Brain microvascular endothelial cell (primary cell): ENCODE measurements around the gene DUOX2.

Source experiments
- DNase-seq: peaks from one replicate; pipeline ENCODE4 v3.0.0-alpha.2; 2020
- H3K27ac ChIP-seq: fragments of 250-450 bp; sonication (Bioruptor Pico); 2 replicates; pipeline ENCODE4 v1.5.1; 2020; ENCODE audit warnings: mild to moderate bottlenecking, moderate library complexity
- H3K27me3 ChIP-seq: fragments of 250-450 bp; sonication (Bioruptor Pico); replicated peaks from 2 replicates; pipeline ENCODE4 v1.5.1; 2020; ENCODE audit warnings: mild to moderate bottlenecking
- H3K36me3 ChIP-seq: fragments of 250-450 bp; sonication (Bioruptor Pico); replicated peaks from 2 replicates; pipeline ENCODE4 v1.5.1; 2020; ENCODE audit warnings: mild to moderate bottlenecking
- H3K4me3 ChIP-seq: 2 replicates; pipeline ENCODE4 v1.5.1; 2011; ENCODE audit warnings: low read depth, mild to moderate bottlenecking, control low read depth, low read length, moderate library complexity
- CTCF ChIP-seq: IDR thresholded peaks from 2 replicates; pipeline ENCODE4 v1.5.1; 2011; ENCODE audit warnings: low read depth, mild to moderate bottlenecking, moderate library complexity, low read length, control low read depth, inconsistent platforms; ENCODE audit errors: missing control alignments
- in situ Hi-C: cut with HindIII; loops from 2 replicates; pipeline ENCODE4 v1.10.0; 2017; ENCODE audit warnings: low sequenced_read_pairs, low pct_ligation_motif_present

DUOX2 gene

GRCh38 chr15:45129651-45130129 lies 15.7 kb upstream of the DUOX2 start, which contains the start of the genes DUOX1 and DUOXA1:
Gene DUOX1, plus strand, starts transcription at chr15:45129994. Its CDS starts 1,973 bp downstream, at chr15:45131967.
Gene DUOXA1, minus strand, starts transcription at chr15:45129879. Its CDS starts 6,865 bp downstream, at chr15:45123014.
- Histone ChIP-seq H3K4me3 (no peak within 1 kb of the TSS), H3K36me3 (no peaks in the 10 kb centered on the region), H3K27ac (no peak within 1 kb of the TSS), H3K27me3 (peaks cover 53% of the 10 kb centered on the region)
- DNase-seq, result no peak
- in situ Hi-C loops, result no loop called here
- no peak for TF ChIP-seq CTCF

- Histone ChIP-seq H3K4me3 (no peak overlapping the region), H3K27ac (no peak overlapping the region), H3K27me3 (peaks cover 47% of the 10 kb centered on the region), H3K36me3 (no peaks in the 10 kb centered on the region)
- DNase-seq, result no peak
- in situ Hi-C loops, result no loop called here
- TF ChIP-seq CTCF, result no peak
These were observed 15.1 kb upstream of the DUOX2 start for GRCh38 chr15:45128971-45129639.

- peak; percentile 28 for DNase-seq
- Histone ChIP-seq H3K27me3 (peaks cover 36% of the 10 kb centered on the region), H3K4me3 (no peak overlapping the region), H3K27ac (no peak overlapping the region), H3K36me3 (no peaks in the 10 kb centered on the region)
- peak; percentile 79 for TF ChIP-seq CTCF
- in situ Hi-C loops, result no loop called here
These were observed 12.7 kb upstream of the DUOX2 start for GRCh38 chr15:45126535-45127158.

- Histone ChIP-seq H3K27me3 (peaks cover 6% of the 10 kb centered on the region), H3K4me3 (no peak overlapping the region), H3K36me3 (no peaks in the 10 kb centered on the region), H3K27ac (no peak overlapping the region)
- no peak for DNase-seq
- no peak for TF ChIP-seq CTCF
- in situ Hi-C loops, result no loop called here
These were observed 9.4 kb upstream of the DUOX2 start for GRCh38 chr15:45123397-45123796.

GRCh38 chr15:45122719-45123118 lies 8.7 kb upstream of the DUOX2 start:
- DNase-seq, result no peak
- Histone ChIP-seq H3K4me3 (no peak overlapping the region), H3K36me3 (no peaks in the 10 kb centered on the region), H3K27ac (no peak overlapping the region), H3K27me3 (peaks cover under 1% of the 10 kb centered on the region)
- in situ Hi-C loops, result no loop called here
- no peak for TF ChIP-seq CTCF
